ENCODE data around the gene CLDN20.

DNA sequence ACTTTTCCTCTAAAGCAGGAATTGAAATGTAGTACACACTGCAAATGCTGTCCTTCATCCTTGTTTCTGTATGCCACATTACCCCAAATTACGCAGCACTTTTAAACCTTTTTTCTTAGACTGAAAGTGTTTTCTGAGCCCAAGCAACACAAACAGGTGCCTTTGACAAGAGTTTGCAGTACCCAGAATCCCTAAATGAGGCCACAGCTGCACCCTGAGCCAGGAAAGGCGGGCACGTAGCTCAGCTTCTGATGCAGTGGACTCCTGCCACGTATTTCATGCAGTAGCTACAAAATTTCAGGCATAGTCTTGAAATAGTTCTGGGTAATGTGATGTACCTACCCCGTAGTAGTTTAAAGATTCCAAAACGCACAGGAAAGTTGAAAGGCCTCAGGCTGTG, 31.0 kb upstream of the CLDN20 start:
- TF ChIP-seq, protein P1, sequence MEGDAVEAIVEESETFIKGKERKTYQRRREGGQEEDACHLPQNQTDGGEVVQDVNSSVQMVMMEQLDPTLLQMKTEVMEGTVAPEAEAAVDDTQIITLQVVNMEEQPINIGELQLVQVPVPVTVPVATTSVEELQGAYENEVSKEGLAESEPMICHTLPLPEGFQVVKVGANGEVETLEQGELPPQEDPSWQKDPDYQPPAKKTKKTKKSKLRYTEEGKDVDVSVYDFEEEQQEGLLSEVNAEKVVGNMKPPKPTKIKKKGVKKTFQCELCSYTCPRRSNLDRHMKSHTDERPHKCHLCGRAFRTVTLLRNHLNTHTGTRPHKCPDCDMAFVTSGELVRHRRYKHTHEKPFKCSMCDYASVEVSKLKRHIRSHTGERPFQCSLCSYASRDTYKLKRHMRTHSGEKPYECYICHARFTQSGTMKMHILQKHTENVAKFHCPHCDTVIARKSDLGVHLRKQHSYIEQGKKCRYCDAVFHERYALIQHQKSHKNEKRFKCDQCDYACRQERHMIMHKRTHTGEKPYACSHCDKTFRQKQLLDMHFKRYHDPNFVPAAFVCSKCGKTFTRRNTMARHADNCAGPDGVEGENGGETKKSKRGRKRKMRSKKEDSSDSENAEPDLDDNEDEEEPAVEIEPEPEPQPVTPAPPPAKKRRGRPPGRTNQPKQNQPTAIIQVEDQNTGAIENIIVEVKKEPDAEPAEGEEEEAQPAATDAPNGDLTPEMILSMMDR (IDR thresholded peaks at IDR 0.05; ENCODE audit: insufficient read depth, low read length): no peak
- TF ChIP-seq, protein P2, sequence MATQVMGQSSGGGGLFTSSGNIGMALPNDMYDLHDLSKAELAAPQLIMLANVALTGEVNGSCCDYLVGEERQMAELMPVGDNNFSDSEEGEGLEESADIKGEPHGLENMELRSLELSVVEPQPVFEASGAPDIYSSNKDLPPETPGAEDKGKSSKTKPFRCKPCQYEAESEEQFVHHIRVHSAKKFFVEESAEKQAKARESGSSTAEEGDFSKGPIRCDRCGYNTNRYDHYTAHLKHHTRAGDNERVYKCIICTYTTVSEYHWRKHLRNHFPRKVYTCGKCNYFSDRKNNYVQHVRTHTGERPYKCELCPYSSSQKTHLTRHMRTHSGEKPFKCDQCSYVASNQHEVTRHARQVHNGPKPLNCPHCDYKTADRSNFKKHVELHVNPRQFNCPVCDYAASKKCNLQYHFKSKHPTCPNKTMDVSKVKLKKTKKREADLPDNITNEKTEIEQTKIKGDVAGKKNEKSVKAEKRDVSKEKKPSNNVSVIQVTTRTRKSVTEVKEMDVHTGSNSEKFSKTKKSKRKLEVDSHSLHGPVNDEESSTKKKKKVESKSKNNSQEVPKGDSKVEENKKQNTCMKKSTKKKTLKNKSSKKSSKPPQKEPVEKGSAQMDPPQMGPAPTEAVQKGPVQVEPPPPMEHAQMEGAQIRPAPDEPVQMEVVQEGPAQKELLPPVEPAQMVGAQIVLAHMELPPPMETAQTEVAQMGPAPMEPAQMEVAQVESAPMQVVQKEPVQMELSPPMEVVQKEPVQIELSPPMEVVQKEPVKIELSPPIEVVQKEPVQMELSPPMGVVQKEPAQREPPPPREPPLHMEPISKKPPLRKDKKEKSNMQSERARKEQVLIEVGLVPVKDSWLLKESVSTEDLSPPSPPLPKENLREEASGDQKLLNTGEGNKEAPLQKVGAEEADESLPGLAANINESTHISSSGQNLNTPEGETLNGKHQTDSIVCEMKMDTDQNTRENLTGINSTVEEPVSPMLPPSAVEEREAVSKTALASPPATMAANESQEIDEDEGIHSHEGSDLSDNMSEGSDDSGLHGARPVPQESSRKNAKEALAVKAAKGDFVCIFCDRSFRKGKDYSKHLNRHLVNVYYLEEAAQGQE (IDR thresholded peaks at IDR 0.05; ENCODE audit: insufficient replicate concordance, low read depth): no peak
- TF ChIP-seq GABPA (IDR thresholded peaks at IDR 0.05; ENCODE audit: low read depth) (no peak), POLR2AphosphoS5 (IDR thresholded peaks at IDR 0.05; ENCODE audit: low read depth) (no peak), SPI1 (IDR thresholded peaks at IDR 0.05; ENCODE audit: borderline replicate concordance, low read depth) (no peak)

Measured in HL-60 (cell line).